ENCODE measurements around the gene CLDN19. TPM values are rescaled to one million over a fixed set of nuclear protein-coding genes. Genes with fewer than 3 reads are reported as not detected.
"Not testable (repeated sequence)": the region's sequence is repeated elsewhere in the genome, so short reads cannot be mapped to it uniquely, and the experiment has no call there.

Gene CLDN19
- total RNA-seq, 1 experiment from 2014 or later, result not detected

DNA sequence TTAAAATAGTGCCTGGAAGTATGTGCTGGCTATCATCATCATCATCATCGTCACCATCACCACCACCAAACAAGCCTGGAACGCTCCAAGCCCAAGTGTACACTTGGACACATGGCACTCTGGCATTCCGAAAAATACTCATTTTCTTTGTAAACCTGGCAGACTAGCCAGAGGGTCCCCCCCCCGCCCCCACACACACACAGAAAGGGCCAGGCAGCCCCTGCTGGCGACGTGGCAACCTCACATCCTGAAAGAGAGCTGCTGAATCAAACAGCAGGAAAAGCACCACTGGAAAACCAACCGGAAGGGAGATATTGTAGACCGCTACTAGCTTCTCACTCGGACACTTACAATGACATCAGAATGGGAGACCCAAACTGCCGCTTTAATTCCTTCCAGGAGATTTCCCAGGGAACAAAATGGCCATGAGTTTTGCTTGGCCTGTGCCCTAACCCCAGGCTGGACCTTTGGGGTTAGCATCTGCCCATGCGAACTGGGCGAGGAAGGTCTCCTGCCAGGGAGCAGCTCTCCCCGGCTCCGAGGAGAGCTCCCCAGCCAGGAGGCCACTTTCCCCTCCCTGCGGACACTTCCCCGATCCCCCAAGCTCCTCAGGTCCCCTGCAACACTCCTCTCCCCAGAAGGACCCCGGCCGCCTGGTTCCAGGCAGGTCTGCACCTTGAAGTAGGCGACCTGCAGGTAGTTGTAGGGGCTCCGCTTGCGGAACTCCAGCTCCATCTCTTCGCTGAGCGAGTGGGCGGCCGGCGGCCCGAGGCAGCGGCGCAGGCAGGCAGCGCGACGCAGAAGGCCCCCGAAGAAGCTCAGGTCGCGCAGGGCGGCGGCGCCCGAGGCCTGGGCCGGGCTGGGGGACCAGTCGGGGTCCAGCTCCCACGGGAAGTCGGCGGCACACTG is 26.1 kb upstream of the CLDN19 start:
- DNase-seq (ENCODE audit: low read depth, low spot score), result peak; percentile 78
- in situ Hi-C loops (cut with HindIII; ENCODE audit: low pct_unique_long_range_greater_than_20kb, low sequenced_read_pairs), result no loop called here

DNA sequence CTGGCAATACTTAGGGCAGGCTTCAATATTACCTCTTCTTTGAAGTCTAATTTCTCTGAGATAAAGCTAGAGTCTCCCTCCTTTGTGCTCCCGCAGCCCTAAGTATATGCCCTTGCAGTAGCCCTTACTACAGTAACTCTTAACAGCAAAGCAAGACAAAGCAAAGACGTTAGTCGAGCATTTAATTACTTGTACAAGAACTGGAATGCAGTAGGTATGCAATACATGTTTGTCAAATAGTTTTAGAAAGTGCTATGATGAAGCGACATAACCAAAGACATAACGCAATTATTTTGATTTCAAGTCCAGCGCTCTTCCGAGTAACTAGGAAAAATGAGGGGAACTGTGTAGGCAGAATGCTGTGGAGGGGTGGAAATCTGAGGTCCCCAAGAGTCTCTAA is 25.2 kb upstream of the CLDN19 start:
- no peak for DNase-seq (ENCODE audit: low read depth, low spot score)
- in situ Hi-C loops (cut with HindIII; ENCODE audit: low pct_unique_long_range_greater_than_20kb, low sequenced_read_pairs), result no loop called here

DNA sequence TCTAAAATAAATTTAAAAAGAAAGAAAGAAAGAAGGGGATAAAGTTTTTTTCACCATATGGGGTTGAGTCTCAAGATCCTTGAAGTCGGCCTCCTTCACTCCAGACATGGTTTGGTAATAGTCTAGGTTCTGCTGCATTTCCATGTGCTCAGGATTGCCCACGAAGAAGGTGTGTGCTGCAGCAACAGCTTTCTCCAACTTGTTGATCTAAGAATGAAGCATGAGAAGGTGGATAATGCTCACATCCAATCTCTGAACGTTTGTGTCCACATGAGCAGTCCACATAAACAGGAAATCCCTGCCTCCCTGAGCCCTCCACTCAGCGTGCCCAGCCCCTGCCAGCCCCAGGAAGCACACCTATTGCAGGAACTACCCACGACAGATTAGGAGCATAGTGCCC is 22.2 kb upstream of the CLDN19 start:
- DNase-seq (ENCODE audit: low read depth, low spot score), result no peak
- in situ Hi-C loops (cut with HindIII; ENCODE audit: low pct_unique_long_range_greater_than_20kb, low sequenced_read_pairs), result no loop called here

DNA sequence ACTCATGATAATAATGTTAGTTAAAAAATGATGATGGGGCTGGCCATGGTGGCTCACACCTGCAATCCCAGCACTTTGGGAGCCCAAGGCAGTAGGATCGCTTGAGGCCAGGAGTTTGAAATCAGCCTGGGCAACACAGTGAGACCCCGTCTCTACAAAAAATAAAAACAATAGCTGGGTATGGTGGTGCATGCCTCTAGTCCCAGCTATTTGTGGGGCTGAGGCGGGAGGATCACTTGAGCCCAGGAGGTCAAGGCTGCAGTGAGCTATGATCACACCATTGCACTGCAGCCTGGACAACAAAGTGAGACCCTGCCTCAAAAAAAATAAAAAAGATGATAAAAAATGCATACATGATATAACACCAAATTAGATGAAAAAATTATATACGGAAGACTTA is 21.5 kb upstream of the CLDN19 start:
- DNase-seq (ENCODE audit: low read depth, low spot score), result no peak
- in situ Hi-C loops (cut with HindIII; ENCODE audit: low pct_unique_long_range_greater_than_20kb, low sequenced_read_pairs), result no loop called here

- in situ Hi-C loops (cut with HindIII; ENCODE audit: low pct_unique_long_range_greater_than_20kb, low sequenced_read_pairs), result no loop called here
These were observed 19.1 kb upstream of the CLDN19 start for GRCh38 chr1:42759114-42759513.

DNA sequence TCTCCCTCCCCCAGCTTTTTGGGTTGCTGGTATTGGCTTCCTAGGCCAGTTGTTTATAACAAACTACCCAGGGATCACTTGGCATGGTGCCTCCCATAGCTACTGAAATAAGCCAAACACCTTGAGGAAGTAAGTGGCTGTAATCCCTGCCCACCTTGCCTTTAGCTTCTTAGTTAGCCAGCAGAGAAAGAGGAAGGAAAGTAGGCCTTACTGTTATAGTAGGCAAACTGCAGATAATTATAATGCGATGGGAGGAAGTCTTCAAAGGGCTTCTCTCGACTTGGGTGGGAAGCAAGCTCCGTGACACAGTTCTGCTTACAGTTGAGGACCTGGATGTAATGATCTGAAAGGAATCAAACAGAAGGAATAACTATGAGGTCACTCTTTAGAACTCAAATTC is 18.6 kb upstream of the CLDN19 start:
- in situ Hi-C loops (cut with HindIII; ENCODE audit: low pct_unique_long_range_greater_than_20kb, low sequenced_read_pairs), result no loop called here
- no peak for DNase-seq (ENCODE audit: low read depth, low spot score)

More at GRCh38 chr1:42759114-42759513, 19.1 kb upstream of the CLDN19 start:
- DNase-seq (ENCODE audit: low read depth, low spot score), result peak; percentile 43

DNA sequence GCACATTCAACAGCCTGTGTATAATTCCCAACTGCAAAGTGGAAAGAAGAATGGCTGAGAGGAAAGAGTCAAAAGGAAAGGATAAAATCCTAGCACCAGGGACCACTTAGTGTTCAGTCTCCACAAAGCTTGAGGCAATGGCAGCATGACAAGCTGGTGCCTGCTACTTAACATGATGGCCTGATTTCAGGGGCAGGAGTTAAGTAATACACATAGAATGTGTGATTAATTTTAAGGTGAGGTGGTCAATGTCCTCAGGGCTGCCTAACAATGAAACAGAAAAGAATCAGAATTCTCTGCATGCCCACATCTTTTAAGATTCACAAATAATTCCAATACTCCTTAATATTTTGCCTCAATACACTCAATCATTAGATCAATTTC is 17.8 kb upstream of the CLDN19 start:
- in situ Hi-C loops (cut with HindIII; ENCODE audit: low pct_unique_long_range_greater_than_20kb, low sequenced_read_pairs), result no loop called here
- no peak for DNase-seq (ENCODE audit: low read depth, low spot score)

DNA sequence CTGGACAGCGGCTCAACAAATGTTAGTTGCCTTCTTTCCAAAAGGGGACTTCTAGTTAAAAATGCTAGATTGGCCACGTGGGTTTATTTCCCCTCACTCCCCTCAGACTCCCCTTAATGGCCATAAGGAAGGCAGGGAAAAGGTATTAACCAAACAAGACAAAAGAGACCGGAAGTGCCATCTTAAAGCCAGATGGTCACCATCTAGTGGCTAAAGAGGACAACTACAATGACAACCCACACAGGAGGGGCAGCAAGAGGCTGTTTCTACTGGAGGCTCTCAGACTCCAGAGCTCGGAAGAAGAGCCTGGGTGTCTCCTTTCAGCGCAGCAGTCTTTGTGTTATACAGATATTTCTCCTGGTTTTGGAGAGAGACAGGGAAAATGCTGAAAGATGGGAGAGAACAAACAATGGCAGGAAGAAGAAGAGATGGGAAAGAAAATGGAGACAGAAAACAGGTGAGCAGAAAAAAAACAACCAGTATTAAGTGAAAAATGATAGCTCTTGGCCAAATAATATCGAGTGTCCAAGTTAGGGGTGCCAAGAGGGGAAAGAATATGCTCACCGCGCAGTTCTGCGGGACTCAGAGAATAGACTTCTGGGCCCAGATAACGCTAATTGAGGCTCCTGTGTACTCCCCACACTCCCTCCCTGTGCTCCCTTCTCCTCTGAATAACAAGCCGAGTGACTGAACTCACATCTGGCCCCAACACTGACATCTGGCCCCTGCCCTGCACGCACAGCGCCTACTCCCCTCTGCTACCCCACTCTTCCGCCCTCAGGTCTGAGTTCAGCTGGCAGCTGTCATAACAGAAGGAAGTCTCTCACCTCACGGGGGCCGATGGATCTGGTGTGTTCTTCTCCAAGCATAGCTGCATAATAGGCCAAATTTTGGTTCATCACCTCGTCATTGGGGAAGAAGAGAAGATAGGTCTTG is 17.2 kb upstream of the CLDN19 start:
- in situ Hi-C loops (cut with HindIII; ENCODE audit: low pct_unique_long_range_greater_than_20kb, low sequenced_read_pairs), result no loop called here
- DNase-seq (ENCODE audit: low read depth, low spot score), result peak; percentile 67

- DNase-seq (ENCODE audit: low read depth, low spot score), result no peak
- in situ Hi-C loops (cut with HindIII; ENCODE audit: low pct_unique_long_range_greater_than_20kb, low sequenced_read_pairs), result no loop called here
These were observed 13.0 kb upstream of the CLDN19 start for GRCh38 chr1:42753070-42753469.

- DNase-seq (ENCODE audit: low read depth, low spot score), result no peak
- in situ Hi-C loops (cut with HindIII; ENCODE audit: low pct_unique_long_range_greater_than_20kb, low sequenced_read_pairs), result no loop called here
These were observed 12.2 kb upstream of the CLDN19 start for GRCh38 chr1:42752284-42752683.

- DNase-seq (ENCODE audit: low read depth, low spot score); in situ Hi-C loops (cut with HindIII; ENCODE audit: low pct_unique_long_range_greater_than_20kb, low sequenced_read_pairs): not testable (repeated sequence)
These were observed 11.6 kb upstream of the CLDN19 start for GRCh38 chr1:42751511-42752070.

- DNase-seq (ENCODE audit: low read depth, low spot score), result no peak
- in situ Hi-C loops (cut with HindIII; ENCODE audit: low pct_unique_long_range_greater_than_20kb, low sequenced_read_pairs), result no loop called here
These were observed 10.0 kb upstream of the CLDN19 start for GRCh38 chr1:42750041-42750440.

DNA sequence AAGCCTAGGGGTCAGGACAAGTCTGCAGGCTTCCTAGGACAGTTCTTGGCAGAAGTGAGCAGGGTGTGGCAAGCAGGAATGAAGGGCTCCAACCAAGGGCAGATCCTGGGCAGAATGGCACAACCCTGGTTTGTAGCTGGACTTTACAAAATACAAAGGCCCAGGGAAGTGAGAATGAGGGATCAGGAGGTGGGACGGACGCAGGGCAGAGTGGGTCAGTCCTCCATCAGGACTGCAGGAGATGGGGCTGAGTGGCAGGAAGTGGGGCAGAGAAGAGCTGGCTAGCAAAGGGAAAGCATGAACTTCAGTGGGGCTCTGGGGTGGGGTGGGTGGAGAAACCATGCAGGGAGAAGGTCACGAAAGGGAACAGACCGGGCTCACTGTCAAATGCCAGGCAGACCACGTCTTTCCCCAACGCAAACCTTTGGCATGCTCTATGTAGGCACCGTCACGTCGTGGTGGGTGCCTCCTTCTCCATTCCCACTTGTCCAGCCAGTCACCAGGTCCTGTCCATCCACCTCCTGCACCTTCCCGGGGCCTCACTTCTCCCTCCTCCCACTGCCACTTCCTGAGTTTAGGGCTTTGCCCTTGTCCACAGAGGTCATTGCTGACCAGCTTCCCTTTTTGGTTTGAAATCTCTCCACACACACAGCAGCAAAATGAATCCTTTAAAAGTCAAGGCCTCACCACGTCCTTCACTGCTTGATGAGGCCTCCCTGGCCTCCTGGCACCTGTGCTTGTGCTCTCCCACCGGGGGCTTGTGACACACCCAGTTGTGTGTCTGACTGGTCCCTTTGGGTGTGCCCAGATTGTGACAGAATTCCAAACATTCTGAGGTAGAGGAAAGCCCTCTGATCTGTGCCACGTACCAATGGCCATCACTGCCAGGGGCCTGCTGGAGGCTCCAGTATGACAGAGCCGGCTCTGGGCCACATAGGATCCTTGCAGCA is 8.7 kb upstream of the CLDN19 start:
- in situ Hi-C loops (cut with HindIII; ENCODE audit: low pct_unique_long_range_greater_than_20kb, low sequenced_read_pairs), result no loop called here

DNA sequence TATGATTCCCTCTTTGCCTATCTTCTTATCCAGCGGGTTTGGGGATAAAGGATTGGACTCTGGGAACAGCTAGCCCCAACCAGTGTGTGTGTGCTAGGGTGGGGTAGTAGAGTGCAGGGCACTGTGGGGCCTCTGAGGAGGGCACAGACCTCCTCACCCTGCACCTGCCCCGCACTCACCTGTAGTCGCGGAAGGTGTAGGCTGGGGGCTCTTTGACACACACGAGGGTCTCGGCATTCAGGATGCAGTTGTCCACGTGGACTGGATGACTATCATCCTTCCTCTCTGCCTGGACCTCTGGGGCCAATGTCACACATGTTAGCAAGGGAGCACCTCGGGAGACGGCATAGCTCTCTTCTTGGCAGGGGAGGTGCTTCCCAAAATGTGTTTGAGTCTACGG is 8.0 kb upstream of the CLDN19 start:
- in situ Hi-C loops (cut with HindIII; ENCODE audit: low pct_unique_long_range_greater_than_20kb, low sequenced_read_pairs), result no loop called here

More for the DNA sequence above, 8.7 kb upstream of the CLDN19 start:
- no peak for DNase-seq (ENCODE audit: low read depth, low spot score)

GRCh38 chr1:42747125-42747524 is 7.1 kb upstream of the CLDN19 start:
- in situ Hi-C loops (cut with HindIII; ENCODE audit: low pct_unique_long_range_greater_than_20kb, low sequenced_read_pairs), result no loop called here
- peak; percentile 30 for DNase-seq (ENCODE audit: low read depth, low spot score)

More for the DNA sequence above, 8.0 kb upstream of the CLDN19 start:
- no peak for DNase-seq (ENCODE audit: low read depth, low spot score)

DNA sequence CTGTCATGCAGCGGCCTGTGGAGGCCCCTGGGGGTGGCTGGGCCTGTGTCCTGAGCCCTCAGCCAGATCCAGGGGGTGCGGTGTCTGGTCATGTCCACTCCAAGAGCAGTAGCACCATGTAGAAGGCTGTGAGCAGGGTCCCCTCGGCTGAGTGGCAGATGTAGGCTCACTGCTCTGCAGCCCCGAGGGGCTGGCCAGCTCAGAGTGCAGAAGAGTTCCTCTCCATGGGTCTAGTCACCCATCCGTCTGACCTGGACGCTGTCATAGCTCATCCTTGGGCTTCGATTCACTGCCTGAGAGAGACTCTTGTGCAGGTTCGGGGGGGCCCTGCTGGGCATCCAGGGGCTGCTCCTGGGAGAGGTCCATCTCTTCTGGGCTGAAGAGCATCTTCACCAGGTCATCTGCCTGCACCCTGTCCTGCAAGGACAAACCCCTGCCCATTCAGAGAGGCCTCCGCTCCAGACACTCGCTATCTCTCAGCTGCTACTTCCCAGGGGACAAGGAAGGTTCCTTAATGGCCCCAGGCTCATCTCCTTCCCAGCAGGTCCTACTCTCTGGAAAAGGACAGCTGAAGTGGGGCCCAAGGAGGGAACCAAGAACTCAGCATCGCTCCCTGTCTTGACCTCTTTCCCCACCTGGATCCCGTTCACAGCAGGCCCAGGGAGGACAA is 6.5 kb upstream of the CLDN19 start:
- DNase-seq (ENCODE audit: low read depth, low spot score), result no peak
- in situ Hi-C loops (cut with HindIII; ENCODE audit: low pct_unique_long_range_greater_than_20kb, low sequenced_read_pairs), result no loop called here

GRCh38 chr1:42745851-42746250 is 5.8 kb upstream of the CLDN19 start:
- in situ Hi-C loops (cut with HindIII; ENCODE audit: low pct_unique_long_range_greater_than_20kb, low sequenced_read_pairs), result no loop called here
- DNase-seq (ENCODE audit: low read depth, low spot score), result no peak
